Measurements from ENCODE around the gene SETDB1.
"Not testable (repeated sequence)": the region's sequence is repeated elsewhere in the genome, so short reads cannot be mapped to it uniquely, and the experiment has no call there.

Gene SETDB1

GRCh38 chr1:150926097-150926741, at the start of gene SETDB1:
SETDB1 (plus strand) TSS chr1:150926363; CDS start chr1:150927715, 1,352 bp downstream.
- intact Hi-C loops (cut with DNase I) = loop anchor here (5.0 kb wide), 4 partner anchors 49 to 121 kb away; partner anchors contain the start of genes ARNT and C1orf56
- peak; percentile 85 to 98 (median 90) for DNase-seq

GRCh38 chr1:150878931-150879330, 47.2 kb upstream of the SETDB1 start:
- intact Hi-C loops (cut with DNase I) = loop anchor here (5.0 kb wide), 2 partner anchors 48 to 103 kb away; partner anchors contain the start of genes ANXA9 and SETDB1
- DNase-seq = not testable (repeated sequence)

- DNase-seq = no peak
- intact Hi-C loops (cut with DNase I) = no loop called here
Measured at GRCh38 chr1:150881331-150882070, 44.7 kb upstream of the SETDB1 start.

GRCh38 chr1:150883121-150883520, 43.0 kb upstream of the SETDB1 start:
- DNase-seq; intact Hi-C loops (cut with DNase I): not testable (repeated sequence)

GRCh38 chr1:150887018-150887417, 39.1 kb upstream of the SETDB1 start, which contains the start of gene CTXND2:
CTXND2 (plus strand) TSS chr1:150887136; CDS start chr1:150912315, 25,179 bp downstream.
- intact Hi-C loops (cut with DNase I) = no loop called here

GRCh38 chr1:150888727-150889126, 37.4 kb upstream of the SETDB1 start:
- DNase-seq = no peak
- intact Hi-C loops (cut with DNase I) = no loop called here

More at GRCh38 chr1:150887018-150887417, 39.1 kb upstream of the SETDB1 start, which contains the start of gene CTXND2:
- no peak for DNase-seq

- DNase-seq = no peak
- intact Hi-C loops (cut with DNase I) = no loop called here
Measured at GRCh38 chr1:150890033-150890416, 36.1 kb upstream of the SETDB1 start.

- no peak for DNase-seq
Measured at GRCh38 chr1:150893336-150893913, 32.7 kb upstream of the SETDB1 start.

GRCh38 chr1:150895618-150896017, 30.5 kb upstream of the SETDB1 start:
- intact Hi-C loops (cut with DNase I) = no loop called here
- DNase-seq = peak in 1 of 10 donors; percentile 37

More at GRCh38 chr1:150893336-150893913, 32.7 kb upstream of the SETDB1 start:
- intact Hi-C loops (cut with DNase I) = no loop called here

GRCh38 chr1:150899795-150900194, 26.4 kb upstream of the SETDB1 start:
- intact Hi-C loops (cut with DNase I); DNase-seq: not testable (repeated sequence)

- no peak for DNase-seq
- intact Hi-C loops (cut with DNase I) = no loop called here
Measured at GRCh38 chr1:150902346-150902745, 23.8 kb upstream of the SETDB1 start.

- no peak for DNase-seq
- intact Hi-C loops (cut with DNase I) = no loop called here
Measured at GRCh38 chr1:150902751-150903150, 23.4 kb upstream of the SETDB1 start.

GRCh38 chr1:150905301-150905700, 20.9 kb upstream of the SETDB1 start:
- intact Hi-C loops (cut with DNase I) = no loop called here
- DNase-seq = no peak

GRCh38 chr1:150906329-150906728, 19.8 kb upstream of the SETDB1 start:
- DNase-seq = no peak
- intact Hi-C loops (cut with DNase I) = no loop called here

- intact Hi-C loops (cut with DNase I) = no loop called here
- DNase-seq = no peak
Measured at GRCh38 chr1:150906813-150907212, 19.4 kb upstream of the SETDB1 start.

GRCh38 chr1:150909585-150910180, 16.5 kb upstream of the SETDB1 start:
- DNase-seq = no peak
- intact Hi-C loops (cut with DNase I) = no loop called here

- DNase-seq = no peak
- intact Hi-C loops (cut with DNase I) = no loop called here
Measured at GRCh38 chr1:150912623-150913022, 13.5 kb upstream of the SETDB1 start.

- intact Hi-C loops (cut with DNase I) = no loop called here
- no peak for DNase-seq
Measured at GRCh38 chr1:150917387-150917786, 8.8 kb upstream of the SETDB1 start.

- intact Hi-C loops (cut with DNase I) = no loop called here
- DNase-seq = peak in 6 of 10 donors; percentile 24 to 84 (median 52)
Measured at GRCh38 chr1:150922519-150922975, 3.6 kb upstream of the SETDB1 start.

- intact Hi-C loops (cut with DNase I) = loop anchor here (5.0 kb wide), 4 partner anchors 48 to 122 kb away; partner anchors contain the start of genes ARNT and C1orf56
- peak in 1 of 10 donors; percentile 68 for DNase-seq
Measured at GRCh38 chr1:150925080-150925479, 1.1 kb upstream of the SETDB1 start.

Data from posterior cingulate gyrus (tissue), 11 donors.